ENCODE data around the gene C6orf15.

C6orf15 gene

GRCh38 chr6:31128093-31128676 lies 15.8 kb upstream of the C6orf15 start:
- H3K27ac ChIP-seq (ENCODE audit: low read length), result no peak overlapping the region
- no peak overlapping the region for H3K9ac ChIP-seq (ENCODE audit: low read depth, low read length)
- H3K9me3 ChIP-seq (ENCODE audit: insufficient read depth, low read depth, low read length), result no peaks in the 10 kb centered on the region
- no peaks in the 10 kb centered on the region for H3K36me3 ChIP-seq (ENCODE audit: insufficient read depth, low read depth, low read length)
- peaks cover 10% of the 10 kb centered on the region; the same call in 1 of the 2 replicates for H3K4me1 ChIP-seq (ENCODE audit: insufficient read depth, low read length)
- no peak overlapping the region for H3K4me3 ChIP-seq (ENCODE audit: low read length)
- no peaks in the 10 kb centered on the region for H3K27me3 ChIP-seq (ENCODE audit: insufficient read depth, low read length)

GRCh38 chr6:31126396-31127175 lies 14.2 kb upstream of the C6orf15 start:
- Histone ChIP-seq H3K27me3 (ENCODE audit: insufficient read depth, low read length) (no peaks in the 10 kb centered on the region), H3K4me1 (ENCODE audit: insufficient read depth, low read length) (peaks cover 6% of the 10 kb centered on the region; the same call in 1 of the 2 replicates), H3K9ac (ENCODE audit: low read depth, low read length) (no peak overlapping the region)

GRCh38 chr6:31125586-31126363 lies 13.4 kb upstream of the C6orf15 start:
- Histone ChIP-seq H3K27ac (ENCODE audit: low read length) (no peak overlapping the region), H3K4me3 (ENCODE audit: low read length) (no peak overlapping the region), H3K9ac (ENCODE audit: low read depth, low read length) (no peak overlapping the region)

More at GRCh38 chr6:31126396-31127175, 14.2 kb upstream of the C6orf15 start:
- Histone ChIP-seq H3K9me3 (ENCODE audit: insufficient read depth, low read depth, low read length) (no peaks in the 10 kb centered on the region), H3K4me3 (ENCODE audit: low read length) (no peak overlapping the region), H3K27ac (ENCODE audit: low read length) (no peak overlapping the region), H3K36me3 (ENCODE audit: insufficient read depth, low read depth, low read length) (no peaks in the 10 kb centered on the region)

GRCh38 chr6:31125162-31125561 lies 12.8 kb upstream of the C6orf15 start:
- peaks cover 5% of the 10 kb centered on the region; the same call in 1 of the 2 replicates for H3K4me1 ChIP-seq (ENCODE audit: insufficient read depth, low read length)
- no peaks in the 10 kb centered on the region for H3K27me3 ChIP-seq (ENCODE audit: insufficient read depth, low read length)
- no peak overlapping the region for H3K27ac ChIP-seq (ENCODE audit: low read length)
- no peaks in the 10 kb centered on the region for H3K36me3 ChIP-seq (ENCODE audit: insufficient read depth, low read depth, low read length)
- H3K9me3 ChIP-seq (ENCODE audit: insufficient read depth, low read depth, low read length), result no peaks in the 10 kb centered on the region
- H3K9ac ChIP-seq (ENCODE audit: low read depth, low read length), result no peak overlapping the region
- H3K4me3 ChIP-seq (ENCODE audit: low read length), result no peak overlapping the region

More at GRCh38 chr6:31125586-31126363, 13.4 kb upstream of the C6orf15 start:
- H3K4me1 ChIP-seq (ENCODE audit: insufficient read depth, low read length), result peaks cover 5% of the 10 kb centered on the region; the same call in 1 of the 2 replicates
- no peaks in the 10 kb centered on the region for H3K36me3 ChIP-seq (ENCODE audit: insufficient read depth, low read depth, low read length)
- no peaks in the 10 kb centered on the region for H3K9me3 ChIP-seq (ENCODE audit: insufficient read depth, low read depth, low read length)
- H3K27me3 ChIP-seq (ENCODE audit: insufficient read depth, low read length), result no peaks in the 10 kb centered on the region

GRCh38 chr6:31122791-31123706 lies 10.7 kb upstream of the C6orf15 start:
- Histone ChIP-seq H3K4me3 (ENCODE audit: low read length) (no peak overlapping the region), H3K36me3 (ENCODE audit: insufficient read depth, low read depth, low read length) (no peaks in the 10 kb centered on the region), H3K9me3 (ENCODE audit: insufficient read depth, low read depth, low read length) (no peaks in the 10 kb centered on the region), H3K27ac (ENCODE audit: low read length) (no peak overlapping the region), H3K27me3 (ENCODE audit: insufficient read depth, low read length) (no peaks in the 10 kb centered on the region), H3K9ac (ENCODE audit: low read depth, low read length) (no peak overlapping the region), H3K4me1 (ENCODE audit: insufficient read depth, low read length) (peaks cover 5% of the 10 kb centered on the region; the same call in 1 of the 2 replicates)

GRCh38 chr6:31121131-31121790 lies 8.9 kb upstream of the C6orf15 start:
- Histone ChIP-seq H3K9ac (ENCODE audit: low read depth, low read length) (no peak overlapping the region), H3K4me1 (ENCODE audit: insufficient read depth, low read length) (peaks cover 5% of the 10 kb centered on the region; the same call in 1 of the 2 replicates), H3K36me3 (ENCODE audit: insufficient read depth, low read depth, low read length) (no peaks in the 10 kb centered on the region), H3K27ac (ENCODE audit: low read length) (no peak overlapping the region), H3K27me3 (ENCODE audit: insufficient read depth, low read length) (no peaks in the 10 kb centered on the region), H3K9me3 (ENCODE audit: insufficient read depth, low read depth, low read length) (no peaks in the 10 kb centered on the region), H3K4me3 (ENCODE audit: low read length) (no peak overlapping the region)

- Histone ChIP-seq H3K36me3 (ENCODE audit: insufficient read depth, low read depth, low read length) (no peaks in the 10 kb centered on the region), H3K4me3 (ENCODE audit: low read length) (no peak within 1 kb of the TSS), H3K27ac (ENCODE audit: low read length) (no peak within 1 kb of the TSS), H3K4me1 (ENCODE audit: insufficient read depth, low read length) (peaks cover 4% of the 10 kb centered on the region; the same call in 1 of the 2 replicates), H3K9me3 (ENCODE audit: insufficient read depth, low read depth, low read length) (no peaks in the 10 kb centered on the region), H3K27me3 (ENCODE audit: insufficient read depth, low read length) (no peaks in the 10 kb centered on the region), H3K9ac (ENCODE audit: low read depth, low read length) (no peak within 1 kb of the TSS)
Observed at GRCh38 chr6:31120151-31120915, 8.0 kb upstream of the C6orf15 start, which contains the start of gene CDSN. TSS of gene CDSN (minus strand) at chr6:31120446. CDS start at chr6:31120419, 27 bp downstream.

GRCh38 chr6:31118178-31118577 lies 5.8 kb upstream of the C6orf15 start:
- Histone ChIP-seq H3K36me3 (ENCODE audit: insufficient read depth, low read depth, low read length) (no peaks in the 10 kb centered on the region), H3K27me3 (ENCODE audit: insufficient read depth, low read length) (no peaks in the 10 kb centered on the region), H3K4me3 (ENCODE audit: low read length) (no peak overlapping the region), H3K9ac (ENCODE audit: low read depth, low read length) (no peak overlapping the region), H3K4me1 (ENCODE audit: insufficient read depth, low read length) (peaks cover 15% of the 10 kb centered on the region), H3K27ac (ENCODE audit: low read length) (no peak overlapping the region), H3K9me3 (ENCODE audit: insufficient read depth, low read depth, low read length) (no peaks in the 10 kb centered on the region)

GRCh38 chr6:31116661-31117385 lies 4.4 kb upstream of the C6orf15 start:
- H3K9ac ChIP-seq (ENCODE audit: low read depth, low read length), result no peak overlapping the region
- H3K36me3 ChIP-seq (ENCODE audit: insufficient read depth, low read depth, low read length), result no peaks in the 10 kb centered on the region
- no peak overlapping the region for H3K27ac ChIP-seq (ENCODE audit: low read length)
- no peak overlapping the region for H3K4me3 ChIP-seq (ENCODE audit: low read length)
- peaks cover 15% of the 10 kb centered on the region for H3K4me1 ChIP-seq (ENCODE audit: insufficient read depth, low read length)
- no peaks in the 10 kb centered on the region for H3K9me3 ChIP-seq (ENCODE audit: insufficient read depth, low read depth, low read length)
- H3K27me3 ChIP-seq (ENCODE audit: insufficient read depth, low read length), result peaks cover 9% of the 10 kb centered on the region; the same call in 1 of the 2 replicates

Data from iPS-20b (cell line).